Muscle layer of duodenum (tissue), 2 donors: ENCODE measurements around the gene SLC38A5.

ENCODE experiments used
- H3K27ac ChIP-seq: one replicate; pipeline ENCODE4 v1.7.0; 2013; ENCODE audit warnings: mild to moderate bottlenecking, low read length
- H3K27me3 ChIP-seq: one replicate; pipeline ENCODE4 v1.7.0; 2013; ENCODE audit warnings: low read depth, mild to moderate bottlenecking, control low read depth, low read length
- H3K36me3 ChIP-seq, 2 donors: one replicate each; pipeline ENCODE4 v1.7.0; 2013; ENCODE audit warnings: low read length in 2 of 2, control low read depth in 1 of 2, mild to moderate bottlenecking in 1 of 2; ENCODE audit not compliant: insufficient read depth in 2 of 2, control insufficient read depth in 1 of 2
- H3K4me1 ChIP-seq, 2 donors: one replicate each; pipeline ENCODE4 v1.7.0; 2013; ENCODE audit warnings: low read length in 2 of 2, mild to moderate bottlenecking in 2 of 2, control low read depth in 1 of 2, moderate library complexity in 1 of 2; ENCODE audit not compliant: insufficient read depth in 2 of 2, control insufficient read depth in 1 of 2
- H3K4me3 ChIP-seq, 2 donors: one replicate each; pipeline ENCODE4 v1.7.0; 2013; ENCODE audit warnings: low read length in 2 of 2, low read depth in 1 of 2, mild to moderate bottlenecking in 1 of 2
- H3K9me3 ChIP-seq, 2 donors: one replicate each; pipeline ENCODE4 v1.7.0; 2013; ENCODE audit warnings: low read length in 2 of 2, control low read depth in 1 of 2, mild to moderate bottlenecking in 1 of 2; ENCODE audit not compliant: control insufficient read depth in 1 of 2
- donor health status: healthy.

Gene SLC38A5

DNA sequence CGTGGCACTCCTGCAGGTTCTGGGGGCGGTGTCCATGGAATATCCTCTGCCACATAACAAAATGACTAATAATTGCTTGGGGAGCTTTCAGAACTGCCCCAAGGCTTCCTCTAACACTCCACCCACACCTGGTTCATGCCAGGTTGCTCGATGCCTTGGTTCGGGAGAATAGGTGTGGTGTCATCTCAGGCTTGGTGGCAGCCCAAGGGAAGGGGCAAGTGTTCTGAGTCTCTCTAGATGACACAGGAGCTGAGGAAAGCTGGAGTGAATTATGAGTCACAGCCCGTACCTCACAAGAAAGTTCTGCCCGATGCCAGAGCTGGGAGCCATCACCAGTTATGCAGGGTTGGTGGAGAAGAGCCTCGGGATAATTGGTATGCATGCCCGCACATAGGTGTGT is 20.6 kb upstream of the SLC38A5 start:
- no peak overlapping the region for H3K27ac ChIP-seq
- no peaks in the 10 kb centered on the region for H3K4me1 ChIP-seq

DNA sequence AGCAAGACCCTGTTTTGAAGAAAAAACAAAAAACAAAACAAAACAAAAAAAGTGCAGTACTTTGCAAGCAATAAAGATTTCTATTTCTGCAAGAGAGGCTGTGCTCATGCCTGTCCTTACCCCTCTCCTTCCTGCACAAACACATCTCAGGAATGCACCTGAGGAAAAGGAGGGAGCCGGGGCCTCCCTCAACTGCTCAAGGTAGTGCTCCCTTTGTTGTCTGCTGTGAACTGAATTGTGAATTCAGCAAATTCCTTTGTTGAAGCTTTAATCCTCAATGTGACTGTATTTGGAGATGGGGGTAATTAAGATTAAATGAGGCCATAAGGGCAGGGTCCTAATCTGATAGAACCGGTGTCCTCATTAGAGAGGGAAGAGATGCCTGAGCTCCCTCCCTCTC is 19.8 kb upstream of the SLC38A5 start:
- Histone ChIP-seq H3K4me1 (no peaks in the 10 kb centered on the region), H3K36me3 (peaks cover 0 to 3% of the 10 kb centered on the region in 2 donors), H3K27me3 (no peaks in the 10 kb centered on the region), H3K27ac (no peak overlapping the region), H3K9me3 (no peaks in the 10 kb centered on the region), H3K4me3 (no peak overlapping the region)

More for the DNA sequence above, 20.6 kb upstream of the SLC38A5 start:
- Histone ChIP-seq H3K9me3 (no peaks in the 10 kb centered on the region), H3K4me3 (no peak overlapping the region), H3K36me3 (peaks cover 0 to 3% of the 10 kb centered on the region in 2 donors), H3K27me3 (no peaks in the 10 kb centered on the region)

DNA sequence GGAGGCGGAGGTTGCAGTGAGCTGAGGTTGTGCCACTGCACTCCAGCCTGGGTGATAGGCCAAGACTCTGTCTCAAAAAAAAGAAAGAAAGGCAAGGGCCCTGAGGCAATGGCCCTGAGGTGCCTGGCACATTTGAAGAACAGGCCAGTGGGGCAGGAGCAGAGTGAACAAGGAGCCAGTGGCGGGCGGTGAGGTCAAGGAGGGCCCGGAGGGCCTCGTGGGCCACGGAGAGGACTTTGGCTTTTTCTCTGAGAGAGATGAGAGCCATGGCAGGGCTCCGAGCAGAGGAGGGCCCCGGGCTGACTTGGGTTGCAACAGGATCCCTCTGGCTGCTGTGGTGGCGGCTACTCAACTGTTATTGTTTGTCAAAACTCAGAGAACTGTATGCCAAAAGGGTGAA is 19.2 kb upstream of the SLC38A5 start:
- H3K4me1 ChIP-seq: no peaks in the 10 kb centered on the region
- H3K36me3 ChIP-seq: peaks cover 0 to 3% of the 10 kb centered on the region in 2 donors
- no peak overlapping the region for H3K4me3 ChIP-seq
- H3K9me3 ChIP-seq: no peaks in the 10 kb centered on the region
- H3K27ac ChIP-seq: no peak overlapping the region
- no peaks in the 10 kb centered on the region for H3K27me3 ChIP-seq

DNA sequence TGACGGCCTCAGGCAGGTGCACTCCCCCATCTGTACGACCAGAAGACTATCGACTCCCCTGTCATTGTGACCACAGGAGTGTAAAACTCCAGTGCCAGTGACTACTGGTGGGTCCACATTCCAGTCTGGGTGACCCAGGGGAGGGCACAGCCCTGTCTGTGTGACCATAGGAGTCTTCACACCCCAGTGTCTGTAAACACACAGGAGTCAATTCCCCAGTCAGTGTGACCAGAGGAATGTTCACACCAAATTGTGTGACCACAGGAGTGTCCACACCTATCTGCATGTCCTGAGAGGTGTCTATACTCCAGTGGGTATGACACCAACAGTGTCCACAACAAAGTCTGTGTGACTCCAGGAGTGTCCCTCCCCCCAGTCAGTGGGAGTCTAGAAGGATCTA is 18.0 kb upstream of the SLC38A5 start:
- no peaks in the 10 kb centered on the region for H3K4me1 ChIP-seq
- no peaks in the 10 kb centered on the region for H3K9me3 ChIP-seq
- H3K4me3 ChIP-seq: no peak overlapping the region
- H3K36me3 ChIP-seq: peaks cover 0 to 7% of the 10 kb centered on the region in 2 donors
- H3K27me3 ChIP-seq: no peaks in the 10 kb centered on the region
- H3K27ac ChIP-seq: no peak overlapping the region

DNA sequence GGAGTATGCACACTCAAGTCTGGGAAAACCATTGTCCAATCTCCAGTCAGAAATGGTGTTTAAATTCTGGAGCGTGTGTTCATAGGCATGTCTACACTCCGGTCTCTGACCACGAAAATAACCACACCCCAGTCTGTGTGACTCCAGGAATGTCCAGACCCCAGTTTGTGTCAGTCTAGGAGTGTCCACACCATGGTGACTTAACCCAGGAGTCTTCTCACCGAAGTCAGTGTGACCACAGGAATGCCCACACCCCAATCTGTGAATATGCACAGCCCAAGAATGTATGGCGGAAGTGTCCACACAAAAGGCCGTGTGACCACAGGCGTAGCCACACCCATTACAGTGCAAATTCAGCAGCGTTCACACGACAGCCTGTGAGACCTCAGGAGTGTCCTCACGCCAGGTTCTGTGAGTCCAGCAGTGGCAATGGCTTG is 17.3 kb upstream of the SLC38A5 start:
- no peaks in the 10 kb centered on the region for H3K4me1 ChIP-seq
- H3K4me3 ChIP-seq: no peak overlapping the region
- no peak overlapping the region for H3K27ac ChIP-seq
- no peaks in the 10 kb centered on the region for H3K27me3 ChIP-seq
- H3K9me3 ChIP-seq: no peaks in the 10 kb centered on the region
- peaks cover 0 to 9% of the 10 kb centered on the region in 2 donors for H3K36me3 ChIP-seq

DNA sequence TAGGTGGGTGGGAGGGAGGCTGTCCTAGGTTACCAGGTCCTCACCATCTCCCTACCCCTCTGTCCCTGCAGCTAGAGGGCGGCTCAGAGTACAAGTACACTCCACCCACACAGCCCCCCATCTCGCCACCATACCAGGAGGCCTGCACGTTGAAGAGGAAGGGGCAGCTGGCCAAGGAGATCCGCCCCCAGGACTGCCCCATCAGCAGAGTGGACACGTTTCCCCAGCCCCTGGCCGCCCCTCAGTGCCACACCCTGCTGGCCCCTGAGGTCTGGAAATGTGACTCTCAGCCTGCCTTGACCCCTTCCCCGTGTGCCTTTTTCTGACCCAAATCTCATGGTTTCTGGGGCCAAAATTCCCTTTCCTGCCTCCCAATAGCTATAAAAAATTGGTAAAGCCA is 12.5 kb upstream of the SLC38A5 start:
- H3K9me3 ChIP-seq: no peaks in the 10 kb centered on the region
- H3K27ac ChIP-seq: no peak overlapping the region
- no peaks in the 10 kb centered on the region for H3K27me3 ChIP-seq
- no peaks in the 10 kb centered on the region for H3K4me1 ChIP-seq
- peaks cover 0 to 24% of the 10 kb centered on the region in 2 donors for H3K36me3 ChIP-seq
- H3K4me3 ChIP-seq: no peak overlapping the region

DNA sequence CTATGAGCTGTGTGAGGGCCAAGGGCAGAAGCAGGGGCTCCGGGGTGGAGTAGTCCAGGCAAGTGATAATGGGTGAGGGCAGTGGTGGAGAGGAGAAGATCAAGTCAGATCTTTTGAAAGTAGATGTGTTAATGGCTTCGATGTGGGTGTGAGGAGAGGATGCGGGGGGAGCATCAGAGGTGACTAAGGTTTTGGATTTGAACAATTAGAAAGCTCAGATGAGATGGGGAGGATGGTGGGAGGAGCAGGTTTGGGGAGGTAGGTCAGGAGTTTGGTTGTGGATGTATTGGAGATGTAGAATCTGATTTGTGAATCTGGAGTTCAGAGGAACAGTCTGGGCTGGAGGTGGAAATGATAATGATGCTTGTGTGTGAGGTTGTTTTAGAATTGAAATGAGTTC is 10.5 kb upstream of the SLC38A5 start:
- no peaks in the 10 kb centered on the region for H3K27me3 ChIP-seq
- peaks cover 0 to 5% of the 10 kb centered on the region in 2 donors for H3K4me1 ChIP-seq
- no peak overlapping the region for H3K4me3 ChIP-seq
- no peak overlapping the region for H3K27ac ChIP-seq
- no peaks in the 10 kb centered on the region for H3K9me3 ChIP-seq
- peaks cover 0 to 21% of the 10 kb centered on the region in 2 donors for H3K36me3 ChIP-seq

DNA sequence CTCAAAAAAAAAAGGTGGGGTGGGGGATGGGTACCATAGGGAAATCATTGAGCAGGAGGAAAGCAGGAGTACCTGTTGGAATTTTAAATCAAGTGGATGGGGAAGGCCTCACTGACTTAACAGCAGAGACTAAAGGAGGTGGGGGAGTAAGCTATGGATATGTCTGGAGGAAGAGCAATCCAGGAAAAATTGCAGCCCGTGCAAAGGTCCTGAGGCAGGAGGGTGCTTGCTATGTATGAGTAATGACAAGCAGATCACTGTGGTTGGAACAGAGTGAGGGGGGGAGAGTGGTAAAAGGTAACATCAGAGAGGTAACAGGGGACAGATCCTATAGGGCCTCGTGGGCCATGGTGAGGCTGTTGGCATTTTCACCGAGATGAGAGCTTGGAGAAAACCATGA is 10.1 kb upstream of the SLC38A5 start:
- no peak overlapping the region for H3K27ac ChIP-seq
- no peak overlapping the region for H3K4me3 ChIP-seq
- H3K4me1 ChIP-seq: peaks cover 0 to 5% of the 10 kb centered on the region in 2 donors
- H3K36me3 ChIP-seq: peaks cover 0 to 21% of the 10 kb centered on the region in 2 donors
- no peaks in the 10 kb centered on the region for H3K9me3 ChIP-seq
- H3K27me3 ChIP-seq: no peaks in the 10 kb centered on the region

DNA sequence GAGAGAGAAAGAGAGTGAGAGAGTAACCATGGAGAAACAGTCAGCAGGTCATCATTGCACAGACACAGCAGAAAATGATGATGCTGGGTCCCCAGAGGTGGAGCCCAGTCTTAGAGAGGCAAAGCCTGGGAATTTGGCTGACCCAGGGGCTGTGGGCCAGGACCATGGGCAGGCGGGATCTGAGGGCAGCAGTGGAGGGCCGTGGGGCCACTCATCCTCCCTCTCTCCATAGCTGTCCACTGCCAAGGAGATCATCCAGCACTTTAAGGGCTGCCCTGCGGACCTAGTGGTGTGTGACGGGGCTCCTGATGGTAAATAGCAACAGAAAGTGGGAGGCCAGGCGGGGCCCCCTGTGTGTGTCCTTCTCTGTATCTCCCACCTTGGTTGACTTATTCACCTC is 8.7 kb upstream of the SLC38A5 start:
- Histone ChIP-seq H3K4me1 (peaks cover 0 to 5% of the 10 kb centered on the region in 2 donors), H3K27ac (no peak overlapping the region), H3K27me3 (no peaks in the 10 kb centered on the region), H3K4me3 (no peak overlapping the region), H3K36me3 (peaks cover 0 to 18% of the 10 kb centered on the region in 2 donors), H3K9me3 (no peaks in the 10 kb centered on the region)

DNA sequence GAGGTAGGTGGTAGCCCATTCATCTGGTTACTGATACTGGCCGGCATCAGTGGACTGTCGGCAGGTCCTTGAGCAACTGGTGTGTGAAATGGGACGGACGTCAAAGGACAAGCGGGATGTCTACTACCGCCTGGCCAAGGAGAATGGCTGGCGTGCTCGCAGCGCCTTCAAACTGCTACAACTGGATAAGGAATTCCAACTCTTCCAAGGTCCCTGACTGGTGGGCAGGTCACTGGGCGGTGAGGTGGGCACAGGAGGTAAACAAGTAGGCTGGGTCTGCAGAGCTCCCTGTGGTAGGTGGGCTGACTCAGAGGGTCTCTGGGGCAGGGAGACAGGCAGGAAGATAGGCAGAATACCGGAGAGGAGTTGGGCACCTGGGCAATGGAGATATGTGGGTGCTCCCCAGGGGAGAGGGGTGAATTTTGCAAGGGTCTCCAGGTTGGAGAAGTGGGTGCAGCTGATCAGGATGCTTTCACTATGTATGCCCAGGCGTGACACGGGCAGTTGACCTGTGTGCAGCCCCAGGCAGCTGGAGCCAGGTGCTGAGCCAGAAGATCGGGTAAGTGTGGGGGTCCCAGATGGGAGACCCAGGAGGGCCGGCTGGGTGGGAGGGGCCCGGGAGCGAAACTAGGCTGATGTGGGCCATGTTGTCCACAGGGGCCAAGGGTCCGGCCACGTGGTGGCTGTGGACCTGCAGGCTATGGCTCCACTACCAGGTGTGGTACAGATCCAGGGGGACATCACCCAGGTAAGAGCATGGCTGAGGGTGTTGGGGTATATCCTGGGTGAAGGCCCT is 8.1 kb upstream of the SLC38A5 start:
- Histone ChIP-seq H3K9me3 (no peaks in the 10 kb centered on the region), H3K27me3 (no peaks in the 10 kb centered on the region), H3K36me3 (peaks cover 0 to 17% of the 10 kb centered on the region in 2 donors), H3K4me1 (peaks cover 0 to 5% of the 10 kb centered on the region in 2 donors), H3K4me3 (no peak overlapping the region), H3K27ac (no peak overlapping the region)

DNA sequence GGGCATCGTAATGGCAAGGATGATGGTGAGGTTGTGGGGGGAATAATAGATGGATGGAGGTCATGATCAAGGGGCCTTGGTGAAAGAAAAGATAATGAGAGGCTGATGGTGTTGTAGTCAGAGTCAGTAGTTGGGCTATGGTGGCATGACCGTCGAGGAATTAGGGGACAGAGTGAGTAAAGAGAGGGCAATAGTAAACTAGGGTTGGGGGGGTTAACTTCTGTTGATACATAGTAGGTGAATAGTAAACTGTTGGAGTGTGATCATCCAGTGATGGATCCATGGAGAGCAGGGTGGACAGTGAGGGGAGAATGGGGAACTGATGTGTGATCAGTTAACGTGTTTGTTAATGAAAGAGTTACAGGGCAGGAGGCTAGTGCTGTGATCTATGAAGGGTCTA is 6.9 kb upstream of the SLC38A5 start:
- peak overlapping the region; percentile 67 for H3K27ac ChIP-seq

More for the DNA sequence above, 6.9 kb upstream of the SLC38A5 start:
- Histone ChIP-seq H3K36me3 (peaks cover 0 to 10% of the 10 kb centered on the region in 2 donors), H3K4me1 (peaks cover 0 to 5% of the 10 kb centered on the region in 2 donors), H3K27me3 (no peaks in the 10 kb centered on the region), H3K9me3 (no peaks in the 10 kb centered on the region), H3K4me3 (peak overlapping the region; percentile 69 to 80)
